KMS-11 (cell line): ENCODE measurements around the gene ZNF107.
"Not testable (repeated sequence)": the region's sequence is repeated elsewhere in the genome, so short reads cannot be mapped to it uniquely, and the experiment has no call there.

ENCODE experiments used
- H2AFZ ChIP-seq: fragments of 200-600 bp; sonication (generic); 2 replicates; pipeline ENCODE4 v1.6.1; 2016; ENCODE audit warnings: antibody characterized with exemption, mixed run types, low read depth
- H3K27ac ChIP-seq: fragments of 200-600 bp; sonication (generic); 2 replicates; pipeline ENCODE4 v1.6.1; 2016; ENCODE audit warnings: mild to moderate bottlenecking, mixed run types
- H3K27me3 ChIP-seq: fragments of 200-600 bp; sonication (generic); 2 replicates; pipeline ENCODE4 v1.6.1; 2017; ENCODE audit warnings: mild to moderate bottlenecking, low read depth, mixed run types, moderate library complexity; ENCODE audit not compliant: insufficient read depth
- H3K36me3 ChIP-seq: fragments of 200-600 bp; sonication (generic); 2 replicates; pipeline ENCODE4 v1.6.1; 2017; ENCODE audit warnings: mild to moderate bottlenecking, mixed run types; ENCODE audit not compliant: insufficient read depth
- H3K4me1 ChIP-seq: fragments of 200-600 bp; sonication (generic); 2 replicates; pipeline ENCODE4 v1.6.1; 2016; ENCODE audit warnings: mild to moderate bottlenecking, low read depth, mixed run types; ENCODE audit not compliant: poor library complexity, severe bottlenecking
- H3K4me2 ChIP-seq: fragments of 200-600 bp; sonication (generic); 2 replicates; pipeline ENCODE4 v1.7.0; 2016; ENCODE audit warnings: mild to moderate bottlenecking, mixed run types
- H3K4me3 ChIP-seq: fragments of 200-600 bp; sonication (generic); IDR thresholded peaks from 2 replicates; pipeline ENCODE4 v1.6.1; 2017; ENCODE audit warnings: low read depth, low read length, mixed read lengths; ENCODE audit not compliant: insufficient read depth
- H3K79me2 ChIP-seq: fragments of 200-600 bp; sonication (generic); 2 replicates; pipeline ENCODE4 v1.6.1; 2016; ENCODE audit warnings: low read depth, mixed run types; ENCODE audit not compliant: insufficient read depth
- H3K9ac ChIP-seq: fragments of 200-600 bp; sonication (generic); 2 replicates; pipeline ENCODE4 v1.6.1; 2016; ENCODE audit warnings: mild to moderate bottlenecking, mixed run types
- H4K20me1 ChIP-seq: fragments of 200-600 bp; sonication (generic); 2 replicates; pipeline ENCODE4 v1.6.1; 2016; ENCODE audit warnings: mild to moderate bottlenecking, mixed run types; ENCODE audit not compliant: insufficient read depth
- CTCF ChIP-seq: fragments of 200-600 bp; sonication (generic); conservative IDR thresholded peaks from 2 replicates; pipeline ENCODE4 v1.6.1; 2017; ENCODE audit warnings: low read depth, mild to moderate bottlenecking, antibody characterized with exemption, low read length, moderate library complexity, mixed read lengths

The ZNF107 gene

DNA sequence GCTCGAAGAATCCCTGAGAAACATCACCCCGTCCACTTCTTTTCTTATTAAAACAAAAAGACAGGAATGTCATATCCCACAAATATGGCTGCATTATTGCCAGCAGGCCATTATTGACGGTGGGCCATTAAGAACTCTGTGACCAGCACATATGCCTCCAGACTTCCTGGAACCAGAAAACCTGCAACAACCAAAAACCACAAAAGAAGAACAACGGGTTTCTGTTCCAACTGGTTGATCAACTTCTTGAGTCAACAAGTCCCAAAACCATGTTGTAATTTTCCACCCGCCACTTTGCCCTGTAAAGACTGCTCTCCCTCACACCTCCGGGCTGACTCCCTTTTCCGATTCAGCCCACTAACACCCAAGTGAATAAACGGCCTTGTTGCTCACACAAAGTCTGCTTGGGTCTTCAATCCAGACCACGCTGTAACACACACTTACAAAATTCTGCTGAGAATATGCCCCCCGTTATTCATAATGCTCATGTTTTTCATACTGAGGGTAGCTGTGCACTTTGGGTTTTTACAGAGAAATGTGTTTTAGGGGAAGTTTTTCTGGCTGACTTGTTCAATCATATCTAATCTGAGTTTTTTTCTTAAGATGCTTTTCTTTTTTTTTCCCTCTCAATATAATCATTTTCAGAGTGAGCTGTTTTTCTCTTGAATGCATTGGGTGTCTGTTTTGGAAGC lies 20.7 kb downstream of the ZNF107 start:
- H3K9ac ChIP-seq, result no peak overlapping the region
- H3K4me2 ChIP-seq, result no peak overlapping the region
- H3K27ac ChIP-seq, result no peak overlapping the region
- H3K4me3 ChIP-seq, result no peak overlapping the region
- no peaks in the 10 kb centered on the region for H3K79me2 ChIP-seq
- no peaks in the 10 kb centered on the region for H3K4me1 ChIP-seq
- H4K20me1 ChIP-seq, result no peaks in the 10 kb centered on the region
- no peak for TF ChIP-seq CTCF
- peaks cover 12% of the 10 kb centered on the region for H3K36me3 ChIP-seq
- no peaks in the 10 kb centered on the region for H3K27me3 ChIP-seq
- H2AFZ ChIP-seq, result no peak overlapping the region

DNA sequence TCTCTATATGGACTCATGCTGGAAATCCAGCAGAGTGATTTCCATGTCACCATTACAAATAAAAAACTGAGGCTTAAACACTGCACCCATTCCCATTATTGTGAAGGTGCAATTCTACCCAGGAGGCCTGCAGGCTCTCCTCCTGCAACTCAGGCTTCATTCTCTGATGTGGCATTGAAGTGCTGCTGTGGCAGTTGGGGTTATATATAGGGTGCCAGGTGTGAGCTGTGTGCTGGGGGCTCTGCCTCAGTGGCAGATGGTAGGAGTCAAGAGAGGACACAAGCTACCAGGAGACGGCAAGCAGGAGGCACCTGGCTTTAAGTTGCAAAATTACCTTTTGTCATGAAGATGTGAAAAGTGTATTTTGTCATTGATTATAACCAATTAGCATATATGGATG lies 21.3 kb downstream of the ZNF107 start:
- no peaks in the 10 kb centered on the region for H3K4me1 ChIP-seq
- no peak overlapping the region for H3K27ac ChIP-seq
- H3K36me3 ChIP-seq, result peaks cover 17% of the 10 kb centered on the region
- H3K9ac ChIP-seq, result no peak overlapping the region
- no peak overlapping the region for H3K4me2 ChIP-seq
- H3K27me3 ChIP-seq, result no peaks in the 10 kb centered on the region
- no peak for TF ChIP-seq CTCF
- no peak overlapping the region for H3K4me3 ChIP-seq
- no peak overlapping the region for H2AFZ ChIP-seq
- H4K20me1 ChIP-seq, result no peaks in the 10 kb centered on the region
- no peaks in the 10 kb centered on the region for H3K79me2 ChIP-seq

- TF ChIP-seq CTCF, result no peak
- Histone ChIP-seq H3K4me2 (no peak overlapping the region), H3K27ac (no peak overlapping the region), H3K36me3 (peaks cover 21% of the 10 kb centered on the region), H3K27me3 (no peaks in the 10 kb centered on the region), H2AFZ (no peak overlapping the region), H3K9ac (no peak overlapping the region), H4K20me1 (no peaks in the 10 kb centered on the region), H3K79me2 (no peaks in the 10 kb centered on the region), H3K4me1 (no peaks in the 10 kb centered on the region), H3K4me3 (no peak overlapping the region)
These were observed 23.1 kb downstream of the ZNF107 start for GRCh38 chr7:64688988-64689387.

- Histone ChIP-seq H3K4me3 (no peak overlapping the region), H3K9ac (no peak overlapping the region), H3K36me3 (peaks cover 31% of the 10 kb centered on the region), H3K79me2 (no peaks in the 10 kb centered on the region), H3K27ac (no peak overlapping the region), H3K4me1 (no peaks in the 10 kb centered on the region), H3K4me2 (no peak overlapping the region), H2AFZ (no peak overlapping the region), H4K20me1 (no peaks in the 10 kb centered on the region), H3K27me3 (no peaks in the 10 kb centered on the region)
- TF ChIP-seq CTCF, result no peak
These were observed 25.9 kb downstream of the ZNF107 start for GRCh38 chr7:64691831-64692230.

GRCh38 chr7:64697863-64698262 lies 31.9 kb downstream of the ZNF107 start:
- H3K27me3 ChIP-seq, H4K20me1 ChIP-seq, H3K27ac ChIP-seq, H2AFZ ChIP-seq, H3K4me3 ChIP-seq, H3K4me2 ChIP-seq, H3K79me2 ChIP-seq, H3K9ac ChIP-seq, H3K4me1 ChIP-seq: not testable (repeated sequence)
- H3K36me3 ChIP-seq, result peaks cover 14% of the 10 kb centered on the region; the same call in 1 of the 2 replicates
